Vagina (tissue), 2 donors: ENCODE results near the gene TMEM135. TPM values are rescaled to one million over a fixed set of nuclear protein-coding genes. Genes with fewer than 3 reads are reported as not detected.
A peak's percentile ranks its signal among the peaks of the same experiment; 100 is the strongest.
"Not testable (repeated sequence)": the region's sequence is repeated elsewhere in the genome, so short reads cannot be mapped to it uniquely, and the experiment has no call there.

ENCODE experiments used
- DNase-seq, 2 donors: peaks; one replicate each; pipeline ENCODE4 v3.0.0-alpha.2; 2017; ENCODE audit errors: extremely low spot score in 2 of 2
- H3K27ac ChIP-seq: fragments of 200-600 bp; sonication (generic); one replicate; pipeline ENCODE4 v1.5.1; 2019
- H3K27me3 ChIP-seq: fragments of 200-600 bp; sonication (generic); one replicate; pipeline ENCODE4 v1.5.1; 2019
- H3K36me3 ChIP-seq, 2 donors: fragments of 200-600 bp; sonication (generic); one replicate each; pipeline ENCODE4 v1.5.1; 2017 to 2019
- H3K4me1 ChIP-seq: fragments of 200-600 bp; sonication (generic); one replicate; pipeline ENCODE4 v1.5.1; 2019
- H3K4me3 ChIP-seq, 2 donors: fragments of 200-600 bp; sonication (generic); 1 replicate in 1 of 2; 2 replicates in 1 of 2; pipeline ENCODE4 v1.5.1; 2016 to 2019
- H3K9me3 ChIP-seq: fragments of 200-600 bp; sonication (generic); one replicate; pipeline ENCODE4 v1.5.1; 2019
- CTCF ChIP-seq, 3 experiments: fragments of 450-650 bp in 2 of 3; fragments of 200-600 bp in 1 of 3; sonication (generic) in 1 of 3; IDR thresholded peaks; one replicate each; pipeline ENCODE4 v1.5.1; 2017 to 2019; ENCODE audit warnings: antibody characterized with exemption in 3 of 3, mild to moderate bottlenecking in 2 of 3, moderate library complexity in 2 of 3
- POLR2A ChIP-seq, 2 donors: fragments of 450-650 bp; IDR thresholded peaks; one replicate each; pipeline ENCODE4 v1.6.1; 2017; ENCODE audit warnings: antibody characterized with exemption in 2 of 2, mild to moderate bottlenecking in 2 of 2, moderate library complexity in 2 of 2
- POLR2AphosphoS5 ChIP-seq, 2 donors: sonication (generic); formaldehyde crosslinking; IDR thresholded peaks; one replicate each; pipeline ENCODE4 v1.9.0; 2017; ENCODE audit warnings: antibody characterized with exemption in 2 of 2, mild to moderate bottlenecking in 2 of 2, low read depth in 1 of 2; ENCODE audit not compliant: insufficient read depth in 1 of 2
- intact Hi-C: fragments of 100-400 bp; cut with DNase I; formaldehyde crosslinking; loops from one replicate; pipeline ENCODE4 v1.15.1; 2023
- total RNA-seq: library from RNA; depleted of rRNA; stranded (reverse); fragments of >200 nt; gene quantifications from one replicate; pipeline ENCODE4 v1.2.3, GENCODE V29; 2016

TMEM135 gene
- total RNA-seq, 1 donor from 2014 or later, result 17.2 TPM

GRCh38 chr11:87265979-87266378 lies 228.2 kb downstream of the TMEM135 start:
- DNase-seq, result no peak
- Histone ChIP-seq H3K36me3 (no peaks in the 10 kb centered on the region), H3K4me3 (no peak overlapping the region), H3K9me3 (no peaks in the 10 kb centered on the region), H3K27me3 (no peaks in the 10 kb centered on the region), H3K4me1 (no peaks in the 10 kb centered on the region), H3K27ac (no peak overlapping the region)
- intact Hi-C loops, result no loop called here
- no peak for TF ChIP-seq CTCF (IDR thresholded peaks at IDR 0.05)
- TF ChIP-seq POLR2AphosphoS5 (IDR thresholded peaks at IDR 0.05; ENCODE audit: insufficient read depth in 1 of 2, low read depth in 1 of 2), result no peak
- no peak for TF ChIP-seq POLR2A (IDR thresholded peaks at IDR 0.05)

- no peak for TF ChIP-seq POLR2AphosphoS5 (IDR thresholded peaks at IDR 0.05; ENCODE audit: insufficient read depth in 1 of 2, low read depth in 1 of 2)
- no peak for TF ChIP-seq POLR2A (IDR thresholded peaks at IDR 0.05)
- TF ChIP-seq CTCF (IDR thresholded peaks at IDR 0.05), result no peak
- no peaks in the 10 kb centered on the region for H3K27me3 ChIP-seq
- no peak overlapping the region for H3K27ac ChIP-seq
- no peaks in the 10 kb centered on the region for H3K36me3 ChIP-seq
- no peaks in the 10 kb centered on the region for H3K4me1 ChIP-seq
- H3K9me3 ChIP-seq, result no peaks in the 10 kb centered on the region
- H3K4me3 ChIP-seq, result no peak overlapping the region
- intact Hi-C loops, result no loop called here
- DNase-seq, result no peak
These were observed 229.0 kb downstream of the TMEM135 start for GRCh38 chr11:87266751-87267150.

GRCh38 chr11:87271951-87272350 lies 234.2 kb downstream of the TMEM135 start:
- intact Hi-C loops, H3K4me3 ChIP-seq, H3K27ac ChIP-seq, DNase-seq, H3K27me3 ChIP-seq, H3K9me3 ChIP-seq, H3K4me1 ChIP-seq, H3K36me3 ChIP-seq: not testable (repeated sequence)

GRCh38 chr11:87275176-87275575 lies 237.4 kb downstream of the TMEM135 start:
- intact Hi-C loops, result no loop called here
- TF ChIP-seq POLR2A (IDR thresholded peaks at IDR 0.05) (no peak), CTCF (IDR thresholded peaks at IDR 0.05) (no peak), POLR2AphosphoS5 (IDR thresholded peaks at IDR 0.05; ENCODE audit: insufficient read depth in 1 of 2, low read depth in 1 of 2) (no peak)
- Histone ChIP-seq H3K27me3 (no peaks in the 10 kb centered on the region), H3K4me1 (no peaks in the 10 kb centered on the region), H3K4me3 (no peak overlapping the region), H3K9me3 (no peaks in the 10 kb centered on the region), H3K27ac (no peak overlapping the region), H3K36me3 (no peaks in the 10 kb centered on the region)
- no peak for DNase-seq

GRCh38 chr11:87280143-87280542 lies 242.4 kb downstream of the TMEM135 start:
- Histone ChIP-seq H3K4me1 (peaks cover 11% of the 10 kb centered on the region), H3K4me3 (no peak overlapping the region), H3K9me3 (no peaks in the 10 kb centered on the region), H3K27me3 (no peaks in the 10 kb centered on the region), H3K36me3 (no peaks in the 10 kb centered on the region), H3K27ac (no peak overlapping the region)
- no peak for DNase-seq
- intact Hi-C loops, result no loop called here
- TF ChIP-seq CTCF (IDR thresholded peaks at IDR 0.05) (no peak), POLR2AphosphoS5 (IDR thresholded peaks at IDR 0.05; ENCODE audit: insufficient read depth in 1 of 2, low read depth in 1 of 2) (no peak), POLR2A (IDR thresholded peaks at IDR 0.05) (no peak)

- Histone ChIP-seq H3K9me3 (no peaks in the 10 kb centered on the region), H3K27me3 (no peaks in the 10 kb centered on the region), H3K4me3 (no peak overlapping the region), H3K27ac (no peak overlapping the region), H3K4me1 (peaks cover 11% of the 10 kb centered on the region), H3K36me3 (no peaks in the 10 kb centered on the region)
- intact Hi-C loops, result no loop called here
- no peak for TF ChIP-seq POLR2A (IDR thresholded peaks at IDR 0.05)
- peak in 1 of 3 experiments; percentile 16 for TF ChIP-seq CTCF (IDR thresholded peaks at IDR 0.05)
- TF ChIP-seq POLR2AphosphoS5 (IDR thresholded peaks at IDR 0.05; ENCODE audit: insufficient read depth in 1 of 2, low read depth in 1 of 2), result peak in 1 of 2 donors; percentile 55
- DNase-seq, result no peak
These were observed 243.8 kb downstream of the TMEM135 start for GRCh38 chr11:87281496-87281895.
